GM18868 (cell line): Measurements from ENCODE around the gene SPSB1.

ENCODE experiments used
- ATAC-seq: cut with Tn5 transposase; IDR thresholded peaks from one replicate; pipeline ENCODE4 v1.9.1; 2021; ENCODE audit warnings: mild to moderate bottlenecking, moderate library complexity; ENCODE audit not compliant: unreplicated experiment

Gene SPSB1

DNA sequence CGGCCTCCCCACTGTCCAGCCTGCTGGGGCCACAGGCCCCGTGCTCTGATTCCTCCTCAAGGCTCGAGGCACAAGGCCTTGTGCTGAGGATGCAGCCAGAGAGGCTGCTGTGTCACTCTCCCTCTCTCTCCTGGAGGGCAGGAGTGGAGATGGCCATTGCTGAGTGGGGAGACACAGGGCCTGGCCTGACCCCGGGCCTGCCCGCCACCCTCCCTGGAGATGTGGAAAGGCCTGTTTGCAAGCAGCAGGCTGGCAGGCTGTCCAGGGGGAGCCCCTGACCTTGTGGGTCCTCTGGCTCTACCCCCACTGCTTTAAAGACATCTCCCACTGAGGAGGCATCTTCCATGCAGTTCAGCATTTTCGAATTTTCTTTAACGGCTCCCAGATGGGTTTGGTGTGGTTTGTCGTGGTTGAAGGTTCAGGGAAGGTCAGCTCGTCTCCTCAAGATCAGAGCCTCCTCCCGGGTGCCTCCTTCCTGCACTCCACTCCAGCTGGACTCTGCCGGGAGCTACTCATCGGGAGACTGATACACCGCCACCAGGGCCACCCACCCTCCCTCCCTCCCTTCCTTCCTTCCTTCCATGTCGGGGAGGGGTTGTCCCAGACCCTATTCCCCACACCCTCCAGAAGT, 69.1 kb downstream of the SPSB1 start:
- no peak for ATAC-seq

DNA sequence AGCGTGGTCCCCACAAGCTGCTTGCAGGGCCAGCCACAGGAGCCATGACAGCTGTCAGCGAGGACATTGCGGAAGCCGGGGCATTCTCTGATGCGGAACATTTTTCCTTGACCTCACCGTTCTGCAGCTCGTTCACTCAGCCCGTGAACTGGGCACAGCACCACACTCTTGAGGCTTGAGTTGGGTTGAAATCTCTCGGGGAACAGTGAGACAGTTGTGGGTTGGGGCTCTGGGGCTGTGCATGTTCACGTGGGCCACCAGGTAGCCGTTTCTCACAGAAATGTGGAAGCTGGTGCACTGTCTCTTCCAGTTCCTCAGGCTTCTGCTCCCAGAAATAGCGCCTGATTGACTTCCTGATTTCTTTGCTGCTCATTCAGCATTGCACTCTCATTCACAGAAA, 69.8 kb downstream of the SPSB1 start:
- ATAC-seq: no peak

DNA sequence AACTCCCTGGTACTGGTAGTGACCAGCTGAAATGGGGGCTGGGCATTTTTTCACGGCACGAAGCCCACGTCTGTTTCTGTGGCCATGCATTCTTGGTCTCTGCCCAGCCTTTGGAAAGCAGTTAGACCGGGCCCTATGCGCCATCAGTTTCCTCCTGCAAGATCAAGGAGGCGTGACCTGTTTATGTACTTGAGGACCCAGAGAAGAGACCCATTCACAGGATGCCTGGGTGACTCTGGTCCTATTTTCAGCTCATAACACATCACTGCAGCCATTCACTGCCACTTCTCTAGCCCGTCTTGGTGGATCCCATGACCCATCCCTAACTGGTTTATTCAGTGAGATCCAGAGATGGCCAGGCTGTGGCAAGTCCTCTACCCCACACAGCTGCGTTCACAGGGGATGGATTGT, 70.4 kb downstream of the SPSB1 start:
- ATAC-seq: no peak

DNA sequence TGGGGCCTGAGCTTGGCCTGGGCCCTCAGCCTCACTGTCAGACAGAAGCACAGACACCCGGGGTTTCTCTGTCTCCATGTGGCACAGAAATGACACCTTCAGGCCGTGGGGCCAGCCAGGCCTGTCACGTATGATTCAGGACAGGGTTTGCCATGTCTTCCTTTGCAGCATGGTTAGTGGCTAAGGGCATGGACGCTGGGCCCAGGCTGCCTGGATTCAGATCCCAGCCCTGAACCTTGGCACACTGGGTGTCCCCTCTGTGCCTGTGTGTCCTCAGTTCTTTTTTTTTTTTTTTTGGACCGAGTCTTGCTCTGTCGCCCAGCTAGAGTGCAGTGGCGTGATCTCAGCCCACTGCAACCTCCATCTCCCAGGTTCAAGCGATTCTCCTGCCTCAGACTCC, 73.6 kb downstream of the SPSB1 start:
- ATAC-seq: no peak

DNA sequence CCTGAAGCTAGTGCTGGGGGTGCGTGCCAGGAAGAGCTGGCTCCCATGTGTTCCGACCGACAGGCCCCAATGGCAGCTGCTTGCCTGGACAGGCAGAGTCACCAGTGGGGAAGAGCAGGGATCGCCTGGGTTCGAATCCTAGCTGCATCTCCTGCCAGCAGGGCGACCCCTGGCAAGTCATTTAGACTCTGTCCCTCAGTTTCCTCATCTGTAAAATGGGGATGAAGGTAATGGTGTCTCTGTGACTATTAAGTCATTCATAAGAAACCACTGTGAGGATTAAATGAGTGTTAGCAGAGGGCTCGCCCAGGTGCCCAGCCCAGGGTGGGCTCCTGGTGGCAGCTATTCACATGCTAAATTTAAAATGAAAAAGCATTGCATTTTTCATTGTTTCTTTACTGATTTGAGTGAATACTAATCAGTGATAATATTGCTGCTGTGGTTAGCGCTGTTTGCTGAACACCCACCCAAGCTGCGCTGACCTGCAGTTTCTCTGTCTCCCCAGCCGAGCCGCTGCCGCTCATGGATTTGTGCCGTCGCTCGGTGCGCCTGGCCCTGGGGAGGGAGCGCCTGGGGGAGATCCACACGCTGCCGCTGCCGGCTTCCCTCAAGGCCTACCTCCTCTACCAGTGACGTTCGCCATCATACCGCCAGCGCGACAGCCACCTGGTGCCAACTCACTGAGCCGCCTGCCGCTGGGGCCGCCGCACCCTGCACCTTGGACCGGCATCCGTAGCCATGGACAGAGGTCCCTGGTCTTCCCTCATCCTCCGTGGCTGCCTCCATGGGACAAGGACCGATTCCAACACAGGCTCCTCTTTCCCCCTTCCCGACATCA, 74.5 kb downstream of the SPSB1 start:
- no peak for ATAC-seq

DNA sequence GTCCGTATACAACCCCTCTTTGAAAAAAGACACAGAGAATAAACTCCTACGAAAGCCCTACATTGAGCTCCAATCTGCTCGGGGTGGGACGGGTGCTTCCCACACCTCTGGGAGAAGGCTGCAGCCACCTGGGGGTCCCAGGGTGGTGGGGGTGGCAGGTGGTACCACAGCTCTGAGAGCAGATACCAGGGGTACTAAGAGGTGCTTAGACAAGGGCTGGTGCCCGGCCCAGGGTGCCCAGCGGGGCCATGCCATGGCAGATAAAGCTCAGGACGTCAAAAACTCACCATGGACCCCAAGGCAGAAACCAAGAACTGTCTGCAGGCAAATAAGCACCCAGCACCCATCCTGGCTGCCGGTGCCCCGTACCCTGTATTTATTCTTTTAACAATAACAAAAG, 75.1 kb downstream of the SPSB1 start:
- ATAC-seq: no peak

DNA sequence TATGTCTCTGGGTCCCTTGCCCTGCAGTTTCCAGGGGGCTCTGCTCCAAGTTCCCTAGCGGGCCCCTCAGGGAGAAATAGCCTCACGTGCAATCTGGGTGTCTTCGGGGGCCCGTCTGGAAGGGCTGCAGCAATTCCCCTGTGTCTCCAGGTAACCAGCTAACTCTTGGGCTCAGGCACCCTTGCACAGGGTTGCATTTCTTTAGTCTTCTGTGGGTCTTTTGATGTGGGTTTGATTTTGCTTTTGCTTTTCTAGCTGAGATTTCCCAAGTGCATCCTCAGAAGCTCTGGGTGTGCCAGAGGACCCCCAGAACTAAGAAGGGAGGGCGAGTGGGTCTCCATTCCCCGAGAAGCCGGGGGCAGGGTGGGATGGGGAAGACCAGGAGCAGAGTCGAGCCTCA, 75.7 kb downstream of the SPSB1 start:
- ATAC-seq: no peak

DNA sequence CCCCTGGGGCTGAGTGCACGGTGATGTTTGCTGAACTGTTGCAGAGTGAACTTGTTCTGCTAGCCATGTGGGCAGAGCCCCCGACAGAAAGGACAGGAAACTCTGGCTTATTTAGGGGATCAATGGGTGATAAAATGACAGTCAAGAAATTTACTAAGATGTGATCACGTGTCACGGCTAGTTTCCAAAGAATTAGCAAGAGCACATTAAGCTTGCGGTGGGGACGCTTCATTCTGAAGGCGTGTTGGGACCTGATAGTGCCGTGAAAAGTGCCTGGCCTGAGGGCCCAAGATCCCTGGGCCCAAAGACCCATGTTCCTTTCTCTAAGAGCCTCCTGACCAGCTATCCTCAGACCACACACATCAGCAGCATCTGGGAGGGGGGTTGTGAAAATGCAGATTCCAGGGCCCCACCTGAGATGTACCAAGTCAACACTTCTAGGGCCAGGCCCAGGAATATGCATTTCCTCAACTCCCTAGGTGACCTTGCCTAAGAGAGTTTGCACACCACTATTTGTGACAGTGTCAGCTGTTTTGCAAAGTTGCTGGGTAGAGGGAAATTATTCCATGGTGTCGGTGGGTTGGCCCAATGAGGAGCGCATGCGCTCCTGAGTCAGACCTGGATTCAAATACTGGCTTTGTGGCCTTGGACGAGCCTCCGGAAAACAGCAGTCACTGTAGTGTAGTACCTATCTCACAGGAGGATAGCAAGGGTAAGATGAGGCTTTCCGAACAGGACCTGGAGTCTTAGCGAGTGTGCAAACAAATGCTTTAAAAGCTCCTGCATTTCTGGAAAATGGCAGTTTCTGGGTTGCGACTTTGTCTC, 77.5 kb downstream of the SPSB1 start:
- no peak for ATAC-seq

DNA sequence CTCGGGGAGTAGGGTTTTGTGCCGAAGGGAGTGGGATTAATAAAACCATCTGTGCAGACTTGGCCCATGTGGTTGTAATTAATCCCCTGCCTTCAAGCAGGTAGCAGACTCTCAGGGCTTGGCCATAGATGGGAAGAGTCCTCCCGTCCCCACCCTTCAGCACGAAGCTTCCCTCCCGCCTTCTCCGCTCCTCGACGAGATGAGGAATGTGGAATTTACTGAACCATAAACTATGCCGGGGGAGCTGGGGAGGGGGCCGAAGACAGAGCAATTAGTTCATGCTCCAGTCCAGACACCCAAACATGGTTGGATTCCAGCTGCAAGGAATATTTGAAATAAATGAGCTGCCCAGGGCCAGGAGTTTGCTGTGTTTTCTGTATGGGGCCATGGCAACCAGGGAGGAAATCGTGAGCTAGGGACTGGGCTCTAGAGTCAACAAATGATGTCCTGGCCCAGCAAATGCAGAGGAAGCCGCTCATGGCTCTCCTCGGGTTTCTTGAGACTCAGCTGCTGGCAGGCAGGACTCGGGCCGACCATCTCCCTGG, 78.8 kb downstream of the SPSB1 start:
- no peak for ATAC-seq

DNA sequence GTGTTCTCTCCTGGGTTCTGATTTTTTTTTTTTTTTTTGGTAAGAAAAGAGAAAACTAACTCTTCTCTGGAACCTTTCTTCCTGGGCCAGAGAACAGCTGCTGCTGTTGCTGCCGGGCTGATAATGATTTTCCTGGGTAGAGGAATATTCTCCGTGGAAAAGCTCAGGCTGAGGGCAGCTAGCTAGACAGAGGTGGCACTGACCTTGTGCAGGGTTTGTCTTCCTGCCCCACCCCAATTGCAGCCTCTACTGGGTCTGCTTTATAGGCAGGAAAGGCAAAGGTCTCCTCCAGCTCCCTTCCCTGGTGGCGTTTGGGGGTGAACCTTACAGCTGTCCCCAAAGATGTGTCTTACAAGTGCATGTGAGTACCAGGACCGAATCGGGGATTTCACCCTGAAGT, 79.3 kb downstream of the SPSB1 start:
- ATAC-seq: no peak

DNA sequence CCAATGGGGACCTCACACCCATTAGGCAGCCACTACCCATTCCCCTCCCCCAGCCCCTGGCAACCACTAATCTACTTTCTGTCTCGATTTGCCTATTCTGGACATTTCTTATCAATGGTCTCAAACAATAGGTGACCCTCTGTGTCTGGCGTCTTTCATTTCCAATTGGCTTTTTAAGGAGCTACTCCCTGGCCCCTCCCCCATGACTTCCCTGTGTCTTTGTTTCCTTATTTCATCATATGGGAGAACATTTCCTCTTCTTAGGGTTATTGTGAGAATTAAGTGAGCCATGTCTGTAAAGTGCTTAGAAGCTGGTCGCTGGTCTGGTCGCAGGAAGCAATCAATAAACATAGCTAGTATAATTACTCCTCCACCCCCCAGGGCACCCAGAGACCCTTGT, 80.9 kb downstream of the SPSB1 start:
- ATAC-seq: no peak

DNA sequence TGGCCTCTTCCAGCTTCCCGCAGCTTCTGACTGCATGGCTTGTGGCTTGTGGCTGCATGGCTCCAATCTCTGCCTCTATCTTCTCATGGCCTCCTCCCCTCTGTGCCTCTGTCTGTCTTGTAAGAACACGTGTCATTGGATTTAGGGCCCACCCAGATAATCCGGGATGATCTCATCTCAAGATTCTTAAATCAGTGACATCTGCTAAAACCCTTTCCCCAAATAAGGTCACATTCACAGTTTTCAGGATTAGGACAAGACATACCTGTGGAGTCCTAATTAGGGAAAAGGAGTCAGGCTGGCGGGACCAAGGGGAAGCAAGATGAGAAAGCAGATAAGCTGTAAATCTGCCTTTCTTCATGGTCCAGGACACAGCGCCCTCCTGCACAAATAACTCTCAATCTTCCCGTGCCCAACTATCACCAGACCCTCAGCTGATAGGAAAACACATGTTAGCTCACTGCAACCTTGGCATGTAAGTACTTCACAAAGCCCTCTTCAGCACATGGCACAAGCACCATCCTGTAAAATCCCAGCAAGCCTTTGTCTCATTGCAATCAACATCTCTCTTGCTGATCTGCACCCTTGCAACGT, 82.2 kb downstream of the SPSB1 start:
- no peak for ATAC-seq

DNA sequence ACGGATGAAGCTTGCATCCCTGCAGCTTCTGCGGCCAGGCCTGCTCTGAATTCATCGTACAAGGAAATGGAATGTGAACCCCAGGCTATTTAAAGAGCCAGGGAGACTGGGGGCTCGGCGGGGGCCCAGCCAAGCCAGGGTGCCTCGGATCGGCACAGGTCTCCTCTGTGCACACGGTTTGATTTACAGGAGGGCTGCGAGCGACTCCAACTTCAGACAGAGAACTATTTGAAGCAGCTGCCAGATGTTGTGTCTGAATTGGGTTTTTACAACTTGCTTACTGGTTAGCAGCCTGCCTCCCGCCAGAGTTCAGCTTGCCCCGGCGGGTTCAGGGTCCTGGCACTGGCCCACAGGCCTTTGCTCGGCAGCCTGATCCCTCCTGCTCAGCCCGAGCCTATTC, 83.2 kb downstream of the SPSB1 start:
- no peak for ATAC-seq

DNA sequence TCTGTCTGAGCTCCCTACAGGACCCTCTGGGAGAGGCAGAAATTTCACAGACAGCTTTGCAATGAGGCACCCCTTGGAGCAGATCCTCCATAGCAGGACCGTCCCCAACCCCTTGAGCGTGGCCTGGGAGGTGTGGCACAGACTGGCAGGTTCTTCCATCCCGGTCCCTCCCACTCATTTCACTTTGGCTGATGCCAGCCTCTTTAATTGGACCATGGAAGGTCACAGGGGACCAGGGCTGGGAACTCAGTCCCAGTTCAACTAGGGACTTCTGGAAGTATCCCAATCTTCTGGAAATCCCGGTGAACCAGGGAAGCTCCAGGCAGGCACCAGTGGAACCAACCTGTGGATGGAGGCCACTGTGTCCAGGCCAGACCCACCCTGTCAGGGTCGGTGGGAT, 83.7 kb downstream of the SPSB1 start:
- no peak for ATAC-seq

DNA sequence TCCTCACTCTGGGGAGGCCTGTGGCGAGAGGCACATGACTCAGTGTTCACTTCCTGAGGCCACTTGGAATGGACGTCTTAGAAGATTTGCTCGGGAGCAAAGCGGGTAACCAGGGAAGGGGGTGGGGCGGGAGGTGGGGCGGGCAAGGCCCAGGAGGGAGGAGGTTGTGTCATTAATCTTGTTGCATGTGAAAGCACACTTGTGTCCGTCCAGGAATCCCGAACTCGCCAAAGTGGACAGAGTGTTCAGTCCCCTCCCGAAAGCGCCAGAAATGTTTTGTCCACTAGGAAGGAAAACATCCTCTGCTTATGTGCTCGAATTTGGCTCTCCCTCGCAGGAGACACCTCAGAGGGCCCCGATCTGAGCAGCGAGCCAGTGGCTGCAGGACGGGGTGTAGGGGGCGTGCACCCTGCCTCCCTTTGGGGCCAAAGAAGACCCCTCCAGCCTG, 84.2 kb downstream of the SPSB1 start:
- ATAC-seq: no peak

DNA sequence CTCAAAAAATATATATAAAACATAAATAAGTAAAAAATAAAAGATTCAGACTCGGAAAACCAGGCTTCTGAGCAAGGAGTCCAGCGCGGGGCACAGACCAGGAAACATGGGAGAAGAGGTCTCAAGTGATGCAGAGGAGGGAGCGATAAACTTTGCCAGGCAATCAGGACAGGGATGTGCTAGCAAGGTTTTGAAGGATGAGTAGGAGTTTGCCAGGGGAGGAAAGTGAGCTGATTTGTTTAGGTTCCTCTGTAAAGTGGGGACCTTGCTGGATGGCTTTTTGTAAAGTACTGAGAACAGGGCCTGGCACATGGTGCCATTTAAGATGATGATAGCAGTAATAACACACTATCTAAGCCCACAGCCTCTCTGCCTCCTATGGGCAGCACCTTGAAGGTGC, 86.1 kb downstream of the SPSB1 start:
- no peak for ATAC-seq

DNA sequence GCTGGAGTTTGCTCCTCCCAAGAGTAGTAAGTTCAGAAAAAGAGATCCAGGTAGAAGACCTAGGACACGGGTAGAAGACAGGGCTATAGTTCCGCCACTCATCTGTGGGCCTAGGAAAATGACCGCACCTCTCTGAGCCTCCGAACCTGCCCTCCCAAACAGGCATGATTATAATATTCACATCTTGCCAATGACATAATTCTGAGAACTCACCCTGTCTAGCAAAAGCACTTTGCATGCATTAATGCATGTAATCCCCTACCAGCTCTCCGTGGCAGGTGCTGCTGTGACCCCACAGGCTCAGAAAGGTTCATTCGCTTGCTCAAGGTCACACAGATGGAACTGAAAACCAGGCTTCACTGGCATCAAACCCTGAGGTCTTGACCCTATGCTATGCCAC, 88.0 kb downstream of the SPSB1 start:
- ATAC-seq: no peak

DNA sequence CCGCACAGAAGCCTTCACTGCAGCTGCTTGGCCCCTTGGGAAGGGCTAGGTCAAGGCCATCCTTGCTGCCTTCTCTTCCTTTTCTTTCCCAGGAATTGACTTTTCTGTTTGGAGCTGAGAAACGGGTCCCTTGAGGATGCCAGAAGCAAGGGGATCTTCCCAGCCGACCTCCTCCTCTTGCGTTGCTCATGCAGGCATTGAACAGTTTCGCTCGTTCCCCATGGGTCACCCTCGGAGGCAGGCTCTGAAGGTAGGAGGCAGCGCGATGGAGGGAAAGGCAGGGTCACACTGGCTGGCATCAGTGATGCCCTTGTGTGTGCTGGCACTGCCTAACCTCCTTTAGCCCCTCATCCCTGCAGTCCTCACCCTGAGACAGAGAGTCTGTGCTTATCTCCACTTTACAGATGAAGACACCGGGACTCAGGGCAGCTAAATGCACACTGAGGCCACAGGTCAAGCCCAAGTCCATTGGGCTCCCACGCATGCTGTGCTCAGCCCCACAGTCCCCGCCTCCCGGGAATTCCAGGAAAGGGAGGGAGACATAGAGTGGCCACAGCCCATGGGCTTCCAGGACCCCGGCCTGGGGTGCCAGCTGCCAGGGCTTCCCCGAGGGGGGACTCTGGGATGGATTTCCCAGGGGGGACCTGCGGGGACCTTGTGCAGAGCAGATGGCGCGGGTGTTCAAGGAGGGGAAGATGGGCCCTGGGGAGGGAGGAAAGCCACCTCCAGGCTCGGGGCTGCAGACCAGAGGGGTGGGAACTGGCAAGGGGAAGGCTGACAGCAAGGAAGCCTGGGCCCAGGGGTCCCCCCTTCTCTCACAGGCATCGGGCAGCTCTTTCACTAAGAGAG, 90.2 kb downstream of the SPSB1 start:
- ATAC-seq: no peak

DNA sequence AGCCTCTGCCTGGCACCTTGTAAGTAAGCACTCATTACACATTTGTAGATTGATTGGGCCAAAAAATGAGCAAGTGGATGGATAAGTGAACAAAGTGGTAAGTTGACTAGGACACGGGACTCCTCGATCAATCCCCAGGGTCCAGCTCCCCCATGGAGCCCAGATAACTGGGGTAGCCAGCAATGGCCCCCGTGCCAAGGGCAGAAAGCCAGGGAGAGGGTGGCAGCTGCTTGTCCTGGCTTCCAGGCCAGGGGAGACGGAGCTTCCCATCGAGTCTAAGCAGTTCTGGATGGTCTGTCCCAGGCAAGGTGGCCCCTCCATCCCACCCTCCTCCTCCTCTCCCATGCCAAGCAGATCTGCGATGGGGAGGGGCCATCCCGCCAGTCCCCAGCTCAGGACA, 91.4 kb downstream of the SPSB1 start:
- no peak for ATAC-seq

DNA sequence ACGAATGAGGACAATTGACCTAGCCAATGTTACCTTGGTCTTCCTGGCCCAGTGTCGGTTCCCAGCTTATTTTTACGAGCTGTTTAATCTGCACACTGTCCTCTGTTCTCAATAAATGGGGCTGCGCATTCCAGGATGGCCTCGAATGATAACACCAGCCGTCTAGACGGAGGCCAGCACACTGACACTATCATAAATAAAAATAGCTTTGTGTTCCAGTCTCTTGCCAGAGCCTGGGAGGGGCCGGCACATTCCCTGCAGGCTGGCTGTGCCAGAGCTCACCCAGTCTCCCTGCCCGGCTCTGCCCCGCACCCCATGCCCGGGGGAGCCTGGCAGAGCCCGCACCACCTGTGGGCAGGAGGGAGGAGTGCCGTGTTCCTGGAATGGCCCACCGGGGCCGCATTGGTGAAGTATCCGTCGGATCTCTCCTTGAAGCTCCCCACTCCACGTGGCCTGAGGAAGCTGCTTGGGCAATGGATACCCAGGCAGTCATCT, 92.1 kb downstream of the SPSB1 start:
- no peak for ATAC-seq
